Urinary bladder (tissue), 4 donors: ENCODE measurements around the gene CTIF. TPM values are rescaled to one million over a fixed set of nuclear protein-coding genes. Genes with fewer than 3 reads are reported as not detected.

Experiments used
- DNase-seq: peaks from one replicate; pipeline ENCODE4 v3.0.0-alpha.2; 2015; ENCODE audit errors: extremely low spot score
- H3K27ac ChIP-seq: one replicate; pipeline ENCODE4 v1.5.1; 2013; ENCODE audit warnings: low read depth, mild to moderate bottlenecking, moderate library complexity
- H3K36me3 ChIP-seq: one replicate; pipeline ENCODE4 v1.6.1; 2013; ENCODE audit warnings: mild to moderate bottlenecking, moderate library complexity; ENCODE audit not compliant: insufficient read depth
- H3K4me1 ChIP-seq: one replicate; pipeline ENCODE4 v1.6.1; 2013; ENCODE audit warnings: mild to moderate bottlenecking, moderate library complexity; ENCODE audit not compliant: insufficient read depth
- H3K4me3 ChIP-seq: one replicate; pipeline ENCODE4 v1.5.1; 2013; ENCODE audit warnings: low read depth, low read length
- WGBS: extraction: QIAGEN DNeasy Blood & Tissue Kit; methylation state at CpG from one replicate; pipeline ENCODE4 v1.1.7; 2013; 5-methylcytosine and 5-hydroxymethylcytosine counted together
- polyA plus RNA-seq: library from polyadenylated mRNA; stranded (reverse); fragments of 200-250 nt; gene quantifications from one replicate; pipeline ENCODE4 v1.2.3, GENCODE V29; 2013
- total RNA-seq: library from RNA; depleted of rRNA; stranded (reverse); fragments of >200 nt; gene quantifications from one replicate; pipeline ENCODE4 v1.2.3, GENCODE V29; 2014
- donor health status: healthy with polysubstance abuse.
- donor health status: healthy.

CTIF gene
- total and polyA plus RNA-seq, 2 donors: 26.6 to 50.3 TPM

DNA sequence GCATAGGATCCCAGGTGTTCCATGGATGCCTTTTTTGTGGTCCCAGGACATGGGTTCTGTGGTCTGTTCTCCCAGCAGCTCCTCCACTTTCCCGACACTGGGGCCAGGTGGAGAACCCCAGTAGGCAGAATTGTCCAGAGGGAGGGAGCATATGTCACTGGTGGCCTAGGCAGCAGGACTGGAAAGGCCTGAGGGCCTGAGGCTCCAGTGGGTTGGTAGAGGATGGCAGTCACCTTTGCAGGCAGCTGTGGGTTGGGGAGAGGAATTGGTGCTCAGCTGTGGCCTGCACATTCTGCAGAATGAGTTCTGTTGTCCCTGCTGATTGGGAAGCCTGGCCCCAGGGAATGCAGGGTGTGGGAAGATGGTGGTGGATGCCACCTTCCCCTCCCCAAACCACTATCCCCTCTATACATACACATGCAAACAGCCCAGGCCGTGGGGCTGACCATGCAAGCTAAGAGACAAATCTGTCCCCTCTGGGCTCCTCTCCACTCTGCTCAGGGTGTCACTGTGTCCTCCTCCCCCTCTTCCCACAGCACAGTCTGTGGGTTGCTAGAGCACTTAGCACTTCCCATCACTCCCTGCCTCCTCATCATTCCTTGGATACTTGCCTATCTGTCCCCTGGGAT, 11.4 kb downstream of the CTIF start:
- Histone ChIP-seq H3K4me3 (no peak overlapping the region), H3K4me1 (no peaks in the 10 kb centered on the region), H3K36me3 (no peaks in the 10 kb centered on the region), H3K27ac (no peak overlapping the region)
- DNase-seq: no peak
- WGBS: 92% methylated on average over 2 of the region's 2 CpGs

DNA sequence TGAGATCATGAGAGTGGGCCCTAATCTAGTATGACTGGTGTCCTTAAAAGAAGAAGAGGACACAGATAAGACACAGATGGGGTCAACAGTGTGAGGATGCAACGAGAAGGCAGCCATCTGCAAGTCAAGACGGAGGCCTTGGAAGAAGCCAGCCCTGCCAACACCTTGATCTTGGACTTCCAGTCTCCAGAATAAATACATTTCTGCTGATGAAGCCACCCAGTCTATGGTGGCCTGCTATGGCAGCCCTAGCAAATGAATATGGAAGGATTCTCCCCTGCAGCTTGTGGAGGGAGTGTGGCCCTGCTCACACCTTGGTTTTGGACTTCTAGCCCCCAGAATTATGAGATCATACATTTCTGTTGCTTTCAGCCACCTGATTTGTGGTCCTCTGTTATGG, 12.3 kb downstream of the CTIF start:
- H3K36me3 ChIP-seq: no peaks in the 10 kb centered on the region
- no peak overlapping the region for H3K27ac ChIP-seq
- DNase-seq: no peak
- no peak overlapping the region for H3K4me3 ChIP-seq
- 97% methylated on average over 2 of the region's 2 CpGs for WGBS
- H3K4me1 ChIP-seq: no peaks in the 10 kb centered on the region

GRCh38 chr18:48552130-48552529, 13.3 kb downstream of the CTIF start:
- no peak for DNase-seq
- Histone ChIP-seq H3K36me3 (no peaks in the 10 kb centered on the region), H3K4me3 (no peak overlapping the region), H3K4me1 (no peaks in the 10 kb centered on the region), H3K27ac (no peak overlapping the region)
- WGBS: 93% methylated on average over 3 of the region's 3 CpGs

- 89% methylated on average over 13 of the region's 13 CpGs for WGBS
- Histone ChIP-seq H3K4me1 (no peaks in the 10 kb centered on the region), H3K4me3 (no peak overlapping the region), H3K36me3 (no peaks in the 10 kb centered on the region), H3K27ac (no peak overlapping the region)
- no peak for DNase-seq
These were observed 14.4 kb downstream of the CTIF start for GRCh38 chr18:48553236-48553635.

- WGBS: 90% methylated on average over 7 of the region's 7 CpGs
- Histone ChIP-seq H3K4me1 (no peaks in the 10 kb centered on the region), H3K27ac (no peak overlapping the region), H3K4me3 (no peak overlapping the region), H3K36me3 (no peaks in the 10 kb centered on the region)
- DNase-seq: no peak
These were observed 16.0 kb downstream of the CTIF start for GRCh38 chr18:48554610-48555400.

DNA sequence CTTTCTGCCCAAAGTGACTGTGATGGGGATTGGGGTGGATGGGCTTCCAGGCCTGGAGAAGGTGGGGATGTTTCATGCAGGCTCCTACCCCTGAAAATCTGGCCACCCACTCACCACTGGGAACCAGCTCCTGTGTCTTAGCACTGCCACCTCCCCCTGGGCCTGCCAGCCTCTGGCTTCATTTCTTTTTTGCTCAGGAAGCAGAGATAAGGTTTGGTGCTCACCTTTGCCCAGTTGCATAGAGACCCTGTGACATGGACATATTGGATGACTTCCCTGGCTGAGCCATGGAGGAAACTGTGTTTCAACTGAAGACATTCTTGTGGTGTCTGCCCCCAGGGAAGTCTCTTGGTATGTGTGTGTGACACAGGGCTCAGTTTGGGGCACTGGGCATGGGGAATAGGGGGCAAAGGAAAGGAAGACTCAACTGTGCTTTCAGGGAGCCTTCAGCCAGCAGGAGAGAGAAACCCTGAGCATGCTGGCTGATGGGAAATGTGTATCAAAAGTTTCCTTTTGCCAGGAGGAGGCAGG, 16.7 kb downstream of the CTIF start:
- DNase-seq: no peak
- no peak overlapping the region for H3K27ac ChIP-seq
- H3K36me3 ChIP-seq: no peaks in the 10 kb centered on the region
- no peak overlapping the region for H3K4me3 ChIP-seq
- no peaks in the 10 kb centered on the region for H3K4me1 ChIP-seq

- Histone ChIP-seq H3K27ac (no peak overlapping the region), H3K36me3 (no peaks in the 10 kb centered on the region), H3K4me3 (no peak overlapping the region), H3K4me1 (no peaks in the 10 kb centered on the region)
- 91% methylated on average over 2 of the region's 2 CpGs for WGBS
- no peak for DNase-seq
These were observed 18.9 kb downstream of the CTIF start for GRCh38 chr18:48557640-48558174.

DNA sequence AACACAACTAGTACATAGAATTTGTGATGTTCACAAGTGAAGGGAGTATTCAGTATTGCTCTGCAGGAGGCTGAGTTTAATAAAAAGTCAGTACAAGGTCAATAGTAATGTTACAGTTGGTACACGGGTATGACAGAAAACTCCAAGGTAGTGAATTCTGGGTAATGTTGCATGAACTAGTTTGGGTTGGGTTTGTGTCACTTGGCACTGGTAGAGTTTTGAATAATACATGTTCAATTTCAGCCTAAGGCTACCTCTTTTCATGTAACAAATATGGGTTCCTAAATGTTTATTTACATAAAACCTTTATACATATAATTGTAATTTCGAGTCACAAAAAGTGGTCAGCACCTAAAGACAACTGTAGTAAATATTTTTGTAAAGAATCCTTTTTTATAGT, 19.4 kb downstream of the CTIF start:
- Histone ChIP-seq H3K36me3 (no peaks in the 10 kb centered on the region), H3K27ac (no peak overlapping the region), H3K4me3 (no peak overlapping the region), H3K4me1 (no peaks in the 10 kb centered on the region)
- WGBS: 48% methylated on average over 2 of the region's 2 CpGs
- DNase-seq: no peak

DNA sequence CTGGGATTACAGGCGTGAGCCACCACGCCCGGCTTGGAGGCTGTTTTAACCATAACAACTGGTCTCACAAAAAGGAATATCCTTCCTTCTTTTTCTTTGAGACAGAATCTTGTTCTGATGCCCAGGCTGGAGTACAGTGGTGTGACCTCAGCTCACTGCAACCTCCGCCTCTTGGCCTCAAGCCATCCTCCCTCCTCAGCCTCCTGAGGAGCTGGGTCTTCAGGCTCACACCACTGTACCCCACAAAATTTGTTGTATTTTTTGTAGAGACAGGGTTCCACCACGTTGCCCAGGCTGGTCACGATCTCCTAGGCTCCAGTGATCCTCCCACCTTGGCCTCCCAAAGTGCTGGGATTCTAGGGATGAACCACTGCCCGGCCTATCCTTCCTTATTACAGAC, 21.7 kb downstream of the CTIF start:
- no peaks in the 10 kb centered on the region for H3K36me3 ChIP-seq
- no peak for DNase-seq
- WGBS: 92% methylated on average over 7 of the region's 7 CpGs
- no peaks in the 10 kb centered on the region for H3K4me1 ChIP-seq
- no peak overlapping the region for H3K4me3 ChIP-seq
- no peak overlapping the region for H3K27ac ChIP-seq

GRCh38 chr18:48562075-48562474, 23.2 kb downstream of the CTIF start:
- H3K27ac ChIP-seq: no peak overlapping the region

DNA sequence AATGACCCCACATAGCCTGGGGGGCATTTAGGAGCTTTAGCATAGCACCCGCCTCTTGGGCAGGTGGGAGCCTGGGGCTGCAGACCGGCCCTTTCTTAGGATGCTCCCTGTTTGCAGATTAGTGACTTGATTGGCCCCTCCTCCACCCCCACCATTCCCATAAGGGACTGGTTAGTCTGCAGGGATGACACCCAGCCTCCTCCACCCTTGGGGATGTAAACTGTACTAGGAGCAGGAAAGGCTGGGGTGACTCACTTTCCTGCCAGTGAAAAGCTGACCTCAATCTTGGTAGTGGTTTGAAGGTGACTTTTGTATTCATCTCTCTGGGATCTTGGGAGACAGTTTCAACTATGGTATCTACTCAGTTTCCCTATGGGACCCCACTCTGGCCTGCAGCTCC, 24.2 kb downstream of the CTIF start:
- DNase-seq: no peak

More at GRCh38 chr18:48562075-48562474, 23.2 kb downstream of the CTIF start:
- no peak overlapping the region for H3K4me3 ChIP-seq
- DNase-seq: no peak
- H3K36me3 ChIP-seq: no peaks in the 10 kb centered on the region
- H3K4me1 ChIP-seq: no peaks in the 10 kb centered on the region

DNA sequence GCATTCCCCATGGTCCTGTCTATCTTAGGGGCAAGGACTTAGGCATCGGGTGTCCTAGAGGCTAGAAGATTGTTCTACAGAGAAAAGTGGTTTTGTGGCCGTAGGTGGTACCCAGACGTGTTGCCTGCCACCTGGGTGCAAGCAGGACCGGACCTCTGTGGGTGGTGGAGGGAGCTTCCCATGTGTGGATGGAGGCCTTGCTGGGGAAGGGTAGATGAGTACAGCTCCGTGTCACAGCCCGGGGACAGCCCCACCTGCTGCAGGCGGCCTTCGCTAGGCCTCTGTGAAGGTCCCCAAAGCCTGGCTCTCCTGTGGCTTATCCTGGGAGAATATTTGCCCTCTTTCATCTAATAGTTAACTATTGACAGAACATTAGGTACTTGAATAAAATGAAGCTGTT, 25.3 kb downstream of the CTIF start:
- Histone ChIP-seq H3K4me3 (no peak overlapping the region), H3K36me3 (no peaks in the 10 kb centered on the region), H3K27ac (no peak overlapping the region), H3K4me1 (no peaks in the 10 kb centered on the region)
- no peak for DNase-seq
- 90% methylated on average over 8 of the region's 8 CpGs for WGBS

More for the DNA sequence above, 24.2 kb downstream of the CTIF start:
- no peaks in the 10 kb centered on the region for H3K36me3 ChIP-seq
- WGBS: 83% methylated on average over 2 of the region's 2 CpGs
- no peak overlapping the region for H3K27ac ChIP-seq
- H3K4me1 ChIP-seq: no peaks in the 10 kb centered on the region
- H3K4me3 ChIP-seq: no peak overlapping the region

GRCh38 chr18:48565105-48565504, 26.3 kb downstream of the CTIF start:
- DNase-seq: no peak
- H3K27ac ChIP-seq: no peak overlapping the region
- 65% methylated on average over 10 of the region's 10 CpGs for WGBS
- no peak overlapping the region for H3K4me3 ChIP-seq
- H3K36me3 ChIP-seq: no peaks in the 10 kb centered on the region
- H3K4me1 ChIP-seq: no peaks in the 10 kb centered on the region

GRCh38 chr18:48566589-48566988, 27.8 kb downstream of the CTIF start:
- 86% methylated on average over 1 of the region's 1 CpG for WGBS
- DNase-seq: no peak
- Histone ChIP-seq H3K4me1 (no peaks in the 10 kb centered on the region), H3K27ac (no peak overlapping the region), H3K4me3 (no peak overlapping the region), H3K36me3 (no peaks in the 10 kb centered on the region)
